ENCODE measurements around the gene OTOF.

Gene OTOF

DNA sequence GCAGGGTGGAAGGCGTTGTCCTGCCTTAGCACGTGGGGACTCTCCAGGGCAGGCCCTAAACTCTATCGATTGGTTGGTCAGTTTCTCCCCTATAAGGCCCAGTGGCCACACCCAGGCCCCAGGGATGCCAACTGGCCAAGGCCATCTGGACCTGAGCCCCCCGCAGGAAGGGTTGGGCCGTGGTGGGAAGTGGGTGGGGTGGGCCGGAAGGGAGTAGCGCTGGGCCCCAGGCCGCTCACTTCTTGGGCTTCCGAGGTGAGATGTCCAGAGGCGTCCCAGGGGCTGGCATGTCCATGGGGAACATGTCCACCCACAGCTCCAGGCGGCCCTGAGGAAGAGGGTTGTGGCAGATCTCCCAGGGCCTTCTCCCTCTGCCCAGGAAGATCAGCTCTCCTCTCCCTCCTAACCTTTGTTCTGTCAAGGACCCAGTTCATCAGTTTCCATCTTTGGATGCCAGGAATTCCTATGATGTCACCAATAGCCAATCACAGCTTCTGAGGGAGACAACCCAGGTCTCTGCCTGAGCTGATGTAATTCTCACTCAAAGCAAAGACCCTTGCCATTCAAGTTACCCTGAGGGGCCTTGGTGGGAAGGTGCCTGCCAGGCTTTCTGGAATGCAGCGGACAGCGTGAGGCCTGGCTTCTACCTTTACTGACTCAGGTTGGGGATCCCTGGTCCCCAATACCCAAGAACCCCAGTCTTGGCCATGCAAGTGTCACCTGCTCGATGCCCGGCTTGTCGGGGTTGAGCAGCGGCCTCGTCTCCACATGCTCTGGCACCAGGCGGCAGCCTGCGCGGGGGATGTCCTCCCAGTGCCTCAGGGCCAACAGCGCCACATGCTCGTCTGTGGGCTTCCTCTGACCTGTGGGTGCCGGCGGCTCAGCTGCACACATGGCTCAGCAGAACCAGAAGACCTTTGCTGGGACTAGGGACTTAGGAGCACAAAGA is 14.4 kb downstream of the OTOF start:
- TF ChIP-seq, protein P1, sequence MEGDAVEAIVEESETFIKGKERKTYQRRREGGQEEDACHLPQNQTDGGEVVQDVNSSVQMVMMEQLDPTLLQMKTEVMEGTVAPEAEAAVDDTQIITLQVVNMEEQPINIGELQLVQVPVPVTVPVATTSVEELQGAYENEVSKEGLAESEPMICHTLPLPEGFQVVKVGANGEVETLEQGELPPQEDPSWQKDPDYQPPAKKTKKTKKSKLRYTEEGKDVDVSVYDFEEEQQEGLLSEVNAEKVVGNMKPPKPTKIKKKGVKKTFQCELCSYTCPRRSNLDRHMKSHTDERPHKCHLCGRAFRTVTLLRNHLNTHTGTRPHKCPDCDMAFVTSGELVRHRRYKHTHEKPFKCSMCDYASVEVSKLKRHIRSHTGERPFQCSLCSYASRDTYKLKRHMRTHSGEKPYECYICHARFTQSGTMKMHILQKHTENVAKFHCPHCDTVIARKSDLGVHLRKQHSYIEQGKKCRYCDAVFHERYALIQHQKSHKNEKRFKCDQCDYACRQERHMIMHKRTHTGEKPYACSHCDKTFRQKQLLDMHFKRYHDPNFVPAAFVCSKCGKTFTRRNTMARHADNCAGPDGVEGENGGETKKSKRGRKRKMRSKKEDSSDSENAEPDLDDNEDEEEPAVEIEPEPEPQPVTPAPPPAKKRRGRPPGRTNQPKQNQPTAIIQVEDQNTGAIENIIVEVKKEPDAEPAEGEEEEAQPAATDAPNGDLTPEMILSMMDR (conservative IDR thresholded peaks at IDR 0.05; ENCODE audit: control insufficient read depth, insufficient read depth, low read depth, low read length): no peak
- H3K4me3 ChIP-seq (ENCODE audit: control insufficient read depth, low read depth, low read length): no peak overlapping the region
- DNase-seq (ENCODE audit: low read depth): no peak

DNA sequence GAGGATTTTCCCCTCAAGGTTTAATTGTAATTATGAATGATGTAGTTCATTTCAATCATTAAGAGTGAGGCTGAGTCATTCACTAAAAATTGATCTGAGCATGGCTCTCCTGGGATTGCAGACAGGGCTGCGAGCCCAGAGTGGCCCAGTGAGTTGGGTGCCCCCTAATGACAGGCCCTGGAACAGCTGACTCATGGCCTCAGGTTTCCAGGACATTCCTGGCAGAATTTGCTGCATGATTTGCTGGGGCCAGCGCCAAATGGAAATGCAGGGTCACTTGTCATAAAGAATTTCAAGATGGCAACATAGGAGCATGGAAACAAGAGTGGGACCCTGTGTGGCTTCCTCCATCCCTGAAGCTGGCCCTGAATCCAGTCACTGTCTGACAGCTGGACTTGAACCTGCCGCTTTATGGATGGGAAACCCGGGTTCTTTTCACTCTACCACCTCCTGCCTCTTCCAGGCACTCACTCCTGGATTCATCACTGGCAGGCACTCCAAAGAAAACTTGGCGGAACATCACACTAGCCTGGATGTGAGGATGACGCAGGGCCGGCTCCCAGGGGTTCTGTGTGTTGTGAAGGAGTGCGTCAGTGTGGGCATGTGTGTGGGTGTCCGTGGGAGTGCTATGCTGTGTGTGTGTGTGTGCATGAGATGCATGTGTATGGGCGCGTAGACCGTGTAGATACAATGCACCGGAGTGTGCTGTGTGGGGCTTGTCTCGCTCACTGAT is 15.2 kb downstream of the OTOF start:
- TF ChIP-seq, protein P1 (conservative IDR thresholded peaks at IDR 0.05; ENCODE audit: control insufficient read depth, insufficient read depth, low read depth, low read length): peak; percentile 70
- no peak overlapping the region for H3K4me3 ChIP-seq (ENCODE audit: control insufficient read depth, low read depth, low read length)
- DNase-seq (ENCODE audit: low read depth): peak; percentile 96

DNA sequence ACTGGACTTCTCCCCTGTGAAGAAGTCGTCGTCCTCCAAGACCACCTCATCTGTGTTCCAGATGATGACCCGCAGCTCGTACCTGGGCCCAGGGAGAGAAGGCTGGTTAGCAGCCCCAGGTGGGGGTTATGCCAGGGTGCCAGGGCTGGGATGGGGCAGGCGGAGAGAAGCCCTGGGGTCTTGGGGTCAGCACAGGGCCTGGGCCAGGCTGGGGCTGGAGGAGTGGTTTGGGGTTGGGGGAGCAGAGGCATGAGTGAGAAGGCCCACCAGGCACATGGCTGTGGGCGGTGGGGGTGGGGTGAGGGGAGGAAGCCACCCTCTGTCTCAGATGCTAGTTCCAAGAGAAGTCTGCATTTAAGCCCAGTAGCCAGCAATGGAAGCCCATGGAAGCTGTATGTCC is 15.8 kb downstream of the OTOF start:
- DNase-seq (ENCODE audit: low read depth): no peak
- no peak overlapping the region for H3K4me3 ChIP-seq (ENCODE audit: control insufficient read depth, low read depth, low read length)
- TF ChIP-seq, protein P1 (conservative IDR thresholded peaks at IDR 0.05; ENCODE audit: control insufficient read depth, insufficient read depth, low read depth, low read length): no peak

DNA sequence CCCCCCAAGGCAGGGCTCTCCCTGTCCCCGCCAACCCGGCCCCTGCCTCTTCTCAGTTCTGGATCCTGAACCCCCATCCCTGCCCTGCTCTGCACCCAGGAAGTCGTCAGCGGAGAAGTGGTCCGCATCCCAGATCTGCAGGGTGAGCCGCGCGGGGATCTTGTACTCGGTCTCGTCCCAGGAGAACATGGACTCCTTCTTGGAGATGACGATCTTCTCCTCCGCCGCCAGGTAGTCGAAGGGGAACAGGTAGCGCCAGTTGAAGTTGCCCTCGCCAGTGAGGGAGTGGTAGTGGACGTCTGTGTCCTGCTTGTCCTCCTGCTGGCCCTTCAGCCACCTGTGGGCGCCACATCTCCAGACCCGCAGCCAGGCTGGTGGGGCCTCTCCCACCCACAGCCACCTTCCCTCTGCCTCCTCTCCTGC is 16.3 kb downstream of the OTOF start:
- no peak overlapping the region for H3K4me3 ChIP-seq (ENCODE audit: control insufficient read depth, low read depth, low read length)
- no peak for DNase-seq (ENCODE audit: low read depth)
- TF ChIP-seq, protein P1 (conservative IDR thresholded peaks at IDR 0.05; ENCODE audit: control insufficient read depth, insufficient read depth, low read depth, low read length): no peak

DNA sequence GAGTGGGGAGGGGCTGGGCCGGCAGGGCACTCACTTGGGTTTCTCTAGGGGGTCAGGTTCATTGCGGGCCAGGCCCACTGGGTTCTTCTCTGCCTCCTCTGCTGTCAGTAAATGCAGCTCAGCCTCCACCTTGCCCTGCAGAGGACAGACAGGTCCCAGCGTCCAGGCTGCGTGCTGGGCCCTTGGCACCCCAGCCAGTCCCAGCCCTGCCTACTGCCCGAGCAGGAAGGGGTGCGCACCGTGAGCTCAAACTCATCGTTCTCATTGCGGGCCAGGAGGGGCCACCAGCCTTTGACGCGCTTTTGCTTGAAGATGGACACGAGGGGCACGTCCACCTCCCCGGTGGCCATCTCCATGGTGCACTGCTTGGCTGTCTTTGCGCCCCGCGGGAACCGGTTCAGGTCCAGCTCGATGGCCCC is 17.3 kb downstream of the OTOF start:
- DNase-seq (ENCODE audit: low read depth): no peak
- TF ChIP-seq, protein P1 (conservative IDR thresholded peaks at IDR 0.05; ENCODE audit: control insufficient read depth, insufficient read depth, low read depth, low read length): no peak
- no peak overlapping the region for H3K4me3 ChIP-seq (ENCODE audit: control insufficient read depth, low read depth, low read length)

DNA sequence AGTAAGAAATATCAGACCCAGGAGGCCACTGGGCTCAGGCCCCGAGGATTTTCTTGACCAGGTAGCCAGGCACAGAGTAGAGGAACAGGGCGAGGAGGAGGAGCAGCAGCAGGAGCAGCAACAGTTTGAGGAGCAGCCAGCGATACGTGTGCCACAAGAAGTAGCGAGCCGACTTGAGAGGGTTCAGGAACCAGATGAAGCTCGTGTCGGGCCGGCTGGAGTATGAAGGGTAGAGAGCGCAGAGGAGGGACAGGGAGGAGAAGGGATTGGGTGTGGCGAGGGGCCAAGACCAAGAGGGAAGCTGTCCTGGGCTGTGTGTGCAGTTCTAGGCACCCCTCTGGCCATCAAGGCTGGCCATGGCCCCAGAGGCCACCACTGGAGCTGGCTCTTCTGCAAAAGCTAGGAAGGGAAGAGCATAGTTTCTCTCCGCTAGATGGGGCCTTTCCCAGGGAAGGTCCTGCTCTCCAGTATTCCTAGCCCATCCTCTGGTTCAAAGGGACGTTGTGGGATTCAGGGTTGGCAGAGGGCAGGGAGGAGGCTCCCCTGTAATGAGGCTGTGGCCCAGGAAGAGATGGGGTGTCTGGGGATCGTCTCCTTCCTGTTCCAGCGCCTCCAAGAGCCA is 17.8 kb downstream of the OTOF start:
- TF ChIP-seq, protein P1 (conservative IDR thresholded peaks at IDR 0.05; ENCODE audit: control insufficient read depth, insufficient read depth, low read depth, low read length): no peak

More for the DNA sequence above, 17.8 kb downstream of the OTOF start:
- no peak overlapping the region for H3K4me3 ChIP-seq (ENCODE audit: control insufficient read depth, low read depth, low read length)
- DNase-seq (ENCODE audit: low read depth): no peak
